ENCODE results near the gene SEBOX. TPM values are rescaled to one million over a fixed set of nuclear protein-coding genes. Genes with fewer than 3 reads are reported as not detected.
A peak's percentile ranks its signal among the peaks of the same experiment; 100 is the strongest.

SEBOX gene
- total RNA-seq, 1 donor from 2014 or later = not detected

- no peak for DNase-seq (ENCODE audit: extremely low spot score, unreplicated experiment)
- Mint-ChIP-seq H3K4me3 (peak overlapping the region; percentile 97), H3K4me1 (ENCODE audit: unreplicated experiment) (peaks cover 41% of the 10 kb centered on the region), H3K27ac (peak overlapping the region; percentile 75), H3K36me3 (peaks cover 6% of the 10 kb centered on the region), H3K27me3 (no peaks in the 10 kb centered on the region), H3K9me3 (no peaks in the 10 kb centered on the region)
- TF ChIP-seq CTCF (conservative IDR thresholded peaks at IDR 0.05) = peak; percentile 10
These were observed 45.4 kb downstream of the SEBOX start for GRCh38 chr17:28319598-28319935.

- Mint-ChIP-seq H3K4me1 (ENCODE audit: unreplicated experiment) (peaks cover 37% of the 10 kb centered on the region), H3K27me3 (no peaks in the 10 kb centered on the region), H3K36me3 (peaks cover 6% of the 10 kb centered on the region), H3K9me3 (no peaks in the 10 kb centered on the region), H3K27ac (peak within 1 kb of the TSS; percentile 75), H3K4me3 (peak within 1 kb of the TSS; percentile 97)
- peak; percentile 96 for DNase-seq (ENCODE audit: extremely low spot score, unreplicated experiment)
- TF ChIP-seq CTCF (conservative IDR thresholded peaks at IDR 0.05) = peak; percentile 9
These were observed 46.0 kb downstream of the SEBOX start, which contains the start of gene TMEM97 for GRCh38 chr17:28318759-28319597. Gene TMEM97 (plus strand): TSS chr17:28319200. CDS start chr17:28319240, 40 bp downstream.

GRCh38 chr17:28317966-28318758 lies 46.8 kb downstream of the SEBOX start:
- peaks cover 6% of the 10 kb centered on the region for H3K36me3 Mint-ChIP-seq
- peak overlapping the region; percentile 75 for H3K27ac Mint-ChIP-seq
- peak overlapping the region; percentile 97 for H3K4me3 Mint-ChIP-seq
- no peak for DNase-seq (ENCODE audit: extremely low spot score, unreplicated experiment)
- no peaks in the 10 kb centered on the region for H3K9me3 Mint-ChIP-seq
- no peaks in the 10 kb centered on the region for H3K27me3 Mint-ChIP-seq
- no peak for TF ChIP-seq CTCF (conservative IDR thresholded peaks at IDR 0.05)
- peaks cover 36% of the 10 kb centered on the region for H3K4me1 Mint-ChIP-seq (ENCODE audit: unreplicated experiment)

- Mint-ChIP-seq H3K36me3 (no peaks in the 10 kb centered on the region), H3K27me3 (no peaks in the 10 kb centered on the region), H3K4me1 (ENCODE audit: unreplicated experiment) (peaks cover 28% of the 10 kb centered on the region), H3K9me3 (no peaks in the 10 kb centered on the region), H3K27ac (no peak overlapping the region), H3K4me3 (peak overlapping the region; percentile 97)
- no peak for TF ChIP-seq CTCF (conservative IDR thresholded peaks at IDR 0.05)
- DNase-seq (ENCODE audit: extremely low spot score, unreplicated experiment) = no peak
These were observed 47.7 kb downstream of the SEBOX start for GRCh38 chr17:28317099-28317965.

All from type B pancreatic cell (in vitro differentiated cells).